PFSK-1 (cell line): ENCODE results near the gene MRI1.

Source experiments
- FOXP2 ChIP-seq: optimal IDR thresholded peaks from 2 replicates; pipeline ENCODE3; 2011; ENCODE audit warnings: borderline replicate concordance, control low read depth, inconsistent platforms; ENCODE audit not compliant: insufficient read depth; ENCODE audit errors: extremely low read length, extremely low read depth
- POLR2AphosphoS5 ChIP-seq: IDR thresholded peaks from 2 replicates; pipeline ENCODE4 v1.6.1; 2012; ENCODE audit warnings: low read depth, mild to moderate bottlenecking, control low read depth, low read length, moderate library complexity
- REST ChIP-seq, 2 experiments: IDR thresholded peaks; 2 replicates each; pipeline versions ENCODE4 v1.6.1 to v1.8.0; 2011 to 2012; ENCODE audit warnings: low read depth in 2 of 2, low read length in 2 of 2, control low read depth in 1 of 2, inconsistent platforms in 1 of 2, mild to moderate bottlenecking in 1 of 2, moderate library complexity in 1 of 2; ENCODE audit not compliant: insufficient read depth in 1 of 2
- SIN3A ChIP-seq: IDR thresholded peaks from 2 replicates; pipeline ENCODE4 v1.6.1; 2012; ENCODE audit warnings: mild to moderate bottlenecking, low read length, moderate library complexity, borderline replicate concordance; ENCODE audit not compliant: insufficient read depth
- TAF1 ChIP-seq: IDR thresholded peaks from 2 replicates; pipeline ENCODE4 v1.6.1; 2012; ENCODE audit warnings: low read length, control low read depth, borderline replicate concordance; ENCODE audit not compliant: insufficient read depth

Gene MRI1

GRCh38 chr19:13757805-13758772 is 6.2 kb upstream of the MRI1 start:
- TF ChIP-seq TAF1 (no peak), FOXP2 (no peak)

GRCh38 chr19:13758795-13759194 is 5.5 kb upstream of the MRI1 start:
- TF ChIP-seq FOXP2: no peak
- no peak for TF ChIP-seq TAF1
- no peak for TF ChIP-seq SIN3A
- no peak for TF ChIP-seq REST (IDR thresholded peaks at IDR 0.05; ENCODE audit: insufficient read depth in 1 of 2, low read depth in 2 of 2, low read length in 2 of 2)
- no peak for TF ChIP-seq POLR2AphosphoS5

GRCh38 chr19:13761423-13761822 is 2.9 kb upstream of the MRI1 start:
- TF ChIP-seq TAF1 (no peak), REST (IDR thresholded peaks at IDR 0.05; ENCODE audit: insufficient read depth in 1 of 2, low read depth in 2 of 2, low read length in 2 of 2) (no peak), POLR2AphosphoS5 (no peak), FOXP2 (no peak), SIN3A (no peak)

- TF ChIP-seq POLR2AphosphoS5 (no peak), FOXP2 (no peak), SIN3A (no peak), TAF1 (no peak), REST (IDR thresholded peaks at IDR 0.05; ENCODE audit: insufficient read depth in 1 of 2, low read depth in 2 of 2, low read length in 2 of 2) (no peak)
Measured at GRCh38 chr19:13762635-13763235, 1.6 kb upstream of the MRI1 start.

- TF ChIP-seq SIN3A (no peak), POLR2AphosphoS5 (no peak), TAF1 (no peak), FOXP2 (no peak), REST (IDR thresholded peaks at IDR 0.05; ENCODE audit: insufficient read depth in 1 of 2, low read depth in 2 of 2, low read length in 2 of 2) (no peak)
Measured at GRCh38 chr19:13763265-13763664, 1.1 kb upstream of the MRI1 start.
